Measurements from ENCODE around the gene PRR35.

The PRR35 gene

GRCh38 chr16:560204-560700, at the start of gene PRR35:
Gene PRR35, plus strand, starts transcription at chr16:560394. Its CDS starts 2,901 bp downstream, at chr16:563295.
- POLR2A ChIA-PET = no interaction called here
- CTCF ChIA-PET = no interaction called here
- no peak for DNase-seq (ENCODE audit: extremely low spot score)
- no peak for TF ChIP-seq CTCF (IDR thresholded peaks at IDR 0.05; ENCODE audit: control extremely low read depth, extremely low read depth, low read depth, missing control alignments)

GRCh38 chr16:512802-513201, 47.4 kb upstream of the PRR35 start:
- ChIA-PET CTCF (no interaction called here), POLR2A (no interaction called here)
- no peak for DNase-seq (ENCODE audit: extremely low spot score)
- no peak for TF ChIP-seq CTCF (IDR thresholded peaks at IDR 0.05; ENCODE audit: control extremely low read depth, extremely low read depth, low read depth, missing control alignments)

GRCh38 chr16:513950-514349, 46.2 kb upstream of the PRR35 start:
- TF ChIP-seq CTCF (IDR thresholded peaks at IDR 0.05; ENCODE audit: control extremely low read depth, extremely low read depth, low read depth, missing control alignments) = no peak
- ChIA-PET POLR2A (no interaction called here), CTCF (interaction anchor here (1.1 kb wide), 1 partner anchor 9 kb away, joined by 5 read pairs; no protein-coding TSS in a partner anchor)
- DNase-seq (ENCODE audit: extremely low spot score) = no peak

GRCh38 chr16:515175-515938, 44.8 kb upstream of the PRR35 start:
- POLR2A ChIA-PET = no interaction called here
- CTCF ChIA-PET = no interaction called here
- TF ChIP-seq CTCF (IDR thresholded peaks at IDR 0.05; ENCODE audit: control extremely low read depth, extremely low read depth, low read depth, missing control alignments) = no peak
- DNase-seq (ENCODE audit: extremely low spot score) = no peak

GRCh38 chr16:515939-516226, 44.3 kb upstream of the PRR35 start:
- ChIA-PET CTCF (no interaction called here), POLR2A (no interaction called here)
- no peak for TF ChIP-seq CTCF (IDR thresholded peaks at IDR 0.05; ENCODE audit: control extremely low read depth, extremely low read depth, low read depth, missing control alignments)
- DNase-seq (ENCODE audit: extremely low spot score) = no peak

GRCh38 chr16:516301-516700, 43.9 kb upstream of the PRR35 start:
- TF ChIP-seq CTCF (IDR thresholded peaks at IDR 0.05; ENCODE audit: control extremely low read depth, extremely low read depth, low read depth, missing control alignments) = no peak
- DNase-seq (ENCODE audit: extremely low spot score) = no peak
- ChIA-PET CTCF (no interaction called here), POLR2A (no interaction called here)

Measured in GM10248 (cell line).